HEK293 (cell line): ENCODE results near the gene SCYL1.

Experiments
- CTCF ChIA-PET: fragments of 350-600 bp; formaldehyde crosslinking; extraction: SDS; loops from one replicate; lab custom pipeline; 2021; ENCODE audit warnings: antibody characterized with exemption; lab: Yijun Ruan, JAX
- POLR2A ChIA-PET: fragments of 300-600 bp; formaldehyde crosslinking; extraction: SDS; loops from one replicate; lab custom pipeline; 2020; ENCODE audit warnings: antibody characterized with exemption, inconsistent platforms; lab: Yijun Ruan, JAX
- H3K27ac ChIP-seq: fragments of 200-500 bp; sonication (Bioruptor generic); 2 replicates; pipeline ENCODE4 v1.5.1; 2014; ENCODE audit warnings: low read depth, low read length, control low read depth, inconsistent platforms; ENCODE audit errors: extremely low read depth
- H3K36me3 ChIP-seq, 2 experiments: fragments of 200-500 bp in 1 of 2; sonication (Bioruptor generic) in 1 of 2; 1 replicate in 1 of 2; 2 replicates in 1 of 2; pipeline ENCODE4 v1.5.1; 2014 to 2017; ENCODE audit warnings: inconsistent platforms in 2 of 2, low read length in 2 of 2; ENCODE audit not compliant: control insufficient read depth in 2 of 2, insufficient read depth in 1 of 2
- H3K4me1 ChIP-seq: fragments of 200-500 bp; sonication (Bioruptor generic); 2 replicates; pipeline ENCODE4 v1.5.1; 2014; ENCODE audit warnings: mild to moderate bottlenecking, low read length, inconsistent platforms; ENCODE audit not compliant: control insufficient read depth, insufficient read depth
- H3K4me3 ChIP-seq: 2 replicates; pipeline ENCODE4 v1.5.1; 2011; ENCODE audit warnings: low read depth, mild to moderate bottlenecking, control low read depth, low read length, moderate library complexity
- H3K9me3 ChIP-seq: fragments of 200-500 bp; sonication (Bioruptor generic); 2 replicates; pipeline ENCODE4 v1.5.1; 2014; ENCODE audit warnings: low read depth, low read length, inconsistent platforms; ENCODE audit not compliant: control insufficient read depth, insufficient read depth
- GLIS1 ChIP-seq: fragments of 450-650 bp; formaldehyde crosslinking; IDR thresholded peaks from 2 replicates; pipeline ENCODE4 v1.5.1; 2016; ENCODE audit warnings: missing biosample characterization, missing genetic modification characterization
- GLIS2 ChIP-seq: fragments of 450-650 bp; formaldehyde crosslinking; IDR thresholded peaks from 2 replicates; pipeline ENCODE4 v1.5.1; 2016; ENCODE audit warnings: missing biosample characterization, missing genetic modification characterization
- PBX3 ChIP-seq: sonication (generic); formaldehyde crosslinking; IDR thresholded peaks from 2 replicates; pipeline ENCODE4 v1.8.1; 2022; ENCODE audit warnings: mild to moderate bottlenecking, moderate library complexity, missing genetic modification reagents
- RBAK ChIP-seq: fragments of 450-650 bp; formaldehyde crosslinking; IDR thresholded peaks from 2 replicates; pipeline ENCODE4 v1.5.1; 2016; ENCODE audit warnings: missing biosample characterization, missing genetic modification characterization
- ZBTB21 ChIP-seq: fragments of 450-650 bp; formaldehyde crosslinking; IDR thresholded peaks from 2 replicates; pipeline ENCODE4 v1.5.1; 2017; ENCODE audit warnings: missing biosample characterization, missing genetic modification characterization
- ZIC2 ChIP-seq: fragments of 450-650 bp; formaldehyde crosslinking; IDR thresholded peaks from 2 replicates; pipeline ENCODE4 v1.5.1; 2016; ENCODE audit warnings: missing biosample characterization, missing genetic modification characterization
- ZNF146 ChIP-seq: fragments of 450-650 bp; formaldehyde crosslinking; IDR thresholded peaks from 2 replicates; pipeline ENCODE4 v1.5.1; 2016; ENCODE audit warnings: missing biosample characterization, missing genetic modification characterization
- ZNF184 ChIP-seq: fragments of 450-650 bp; IDR thresholded peaks from 2 replicates; pipeline ENCODE4 v1.5.1; 2018; ENCODE audit warnings: missing biosample characterization, mild to moderate bottlenecking, missing genetic modification characterization
- ZNF274 ChIP-seq, 2 experiments: fragments of 200-500 bp in 1 of 2; fragments of 450-650 bp in 1 of 2; sonication (Bioruptor generic) in 1 of 2; formaldehyde crosslinking in 1 of 2; IDR thresholded peaks; 2 replicates each; pipeline versions ENCODE4 v1.5.1 to v1.6.1; 2014 to 2016; ENCODE audit warnings: borderline replicate concordance in 1 of 2, inconsistent platforms in 1 of 2, low read length in 1 of 2, missing biosample characterization in 1 of 2, missing genetic modification characterization in 1 of 2
- ZNF398 ChIP-seq: fragments of 450-650 bp; formaldehyde crosslinking; IDR thresholded peaks from 2 replicates; pipeline ENCODE4 v1.5.1; 2017; ENCODE audit warnings: missing biosample characterization, missing genetic modification characterization
- ZNF473 ChIP-seq: fragments of 450-650 bp; formaldehyde crosslinking; IDR thresholded peaks from 2 replicates; pipeline ENCODE4 v1.5.1; 2017; ENCODE audit warnings: missing biosample characterization, missing genetic modification characterization
- ZNF548 ChIP-seq: fragments of 450-650 bp; formaldehyde crosslinking; IDR thresholded peaks from 2 replicates; pipeline ENCODE4 v1.5.1; 2016; ENCODE audit warnings: missing biosample characterization, missing genetic modification characterization
- ZNF561 ChIP-seq: fragments of 450-650 bp; IDR thresholded peaks from 2 replicates; pipeline ENCODE4 v1.5.1; 2018; ENCODE audit warnings: missing biosample characterization, missing genetic modification characterization, borderline replicate concordance
- ZNF571 ChIP-seq: fragments of 450-650 bp; formaldehyde crosslinking; IDR thresholded peaks from 2 replicates; pipeline ENCODE4 v1.5.0; 2017; ENCODE audit warnings: missing biosample characterization, missing genetic modification characterization
- ZNF596 ChIP-seq: fragments of 450-650 bp; IDR thresholded peaks from 2 replicates; pipeline ENCODE4 v1.5.0; 2018; ENCODE audit warnings: missing biosample characterization, mild to moderate bottlenecking, missing genetic modification characterization, moderate library complexity
- ZNF639 ChIP-seq: fragments of 450-650 bp; formaldehyde crosslinking; IDR thresholded peaks from 2 replicates; pipeline ENCODE4 v1.5.1; 2016; ENCODE audit warnings: missing biosample characterization, missing genetic modification characterization
- ZNF747 ChIP-seq: fragments of 450-650 bp; formaldehyde crosslinking; IDR thresholded peaks from 2 replicates; pipeline ENCODE4 v1.5.1; 2016; ENCODE audit warnings: missing biosample characterization, missing genetic modification characterization
- ZSCAN23 ChIP-seq: fragments of 450-650 bp; formaldehyde crosslinking; IDR thresholded peaks from 2 replicates; pipeline ENCODE4 v1.5.1; 2016; ENCODE audit warnings: missing biosample characterization, missing genetic modification characterization

The SCYL1 gene

GRCh38 chr11:65580756-65581155, 55.9 kb downstream of the SCYL1 start:
- Histone ChIP-seq H3K4me3 (no peak overlapping the region), H3K4me1 (peaks cover 4% of the 10 kb centered on the region; the same call in 1 of the 2 replicates), H3K36me3 (peaks cover 0 to 7% of the 10 kb centered on the region in 2 experiments; a peak in 1 of 3 replicates), H3K27ac (no peak overlapping the region), H3K9me3 (no peaks in the 10 kb centered on the region)
- TF ChIP-seq ZBTB21 (tag by site-specific recombination), result no peak
- no peak for TF ChIP-seq ZNF747 (tag by site-specific recombination)
- TF ChIP-seq ZNF184, result no peak
- TF ChIP-seq ZNF596, result no peak
- no peak for TF ChIP-seq RBAK (tag by site-specific recombination)
- TF ChIP-seq ZNF639 (tag by site-specific recombination), result no peak
- CTCF ChIA-PET, result interaction anchor here (1.9 kb wide), 1 partner anchor 12 kb away, joined by 4 read pairs; no protein-coding TSS in a partner anchor
- POLR2A ChIA-PET, result interaction anchor here (0.9 kb wide), 1 partner anchor 32 kb away, joined by 3 read pairs; no protein-coding TSS in a partner anchor

- POLR2A ChIA-PET, result interaction anchor here (0.7 kb wide), 2 partner anchors 31 to 81 kb away, joined by 4 to 6 read pairs; no protein-coding TSS in a partner anchor
- no peak overlapping the region for H3K27ac ChIP-seq
- no peaks in the 10 kb centered on the region for H3K4me1 ChIP-seq
- no peaks in the 10 kb centered on the region for H3K9me3 ChIP-seq
- TF ChIP-seq GLIS1, result peak; percentile 81
- TF ChIP-seq ZIC2, result peak; percentile 41; the same call in 1 of the 2 replicates
- no peak for TF ChIP-seq ZNF473 (tag by site-specific recombination)
- peak; percentile 48 for TF ChIP-seq GLIS2 (tag by site-specific recombination)
- peaks cover 0 to 7% of the 10 kb centered on the region in 2 experiments; a peak in 1 of 3 replicates for H3K36me3 ChIP-seq
- no peak overlapping the region for H3K4me3 ChIP-seq
- CTCF ChIA-PET, result interaction anchor here (1.7 to 1.9 kb wide), 2 partner anchors 11 to 12 kb away, joined by 4 read pairs; no protein-coding TSS in a partner anchor
Observed at GRCh38 chr11:65581928-65582327, 57.0 kb downstream of the SCYL1 start.

- TF ChIP-seq ZSCAN23, result no peak
- TF ChIP-seq ZNF571 (tag by site-specific recombination), result no peak
- no peak for TF ChIP-seq ZNF146 (tag by site-specific recombination)
- no peak for TF ChIP-seq ZNF561 (tag by site-specific recombination)
- no peak for TF ChIP-seq ZNF548 (tag by site-specific recombination)
- TF ChIP-seq PBX3 (CRISPR knock-in tag), result no peak
- TF ChIP-seq ZNF274 (IDR thresholded peaks at IDR 0.05; ENCODE audit: low read length), result no peak
- no peak for TF ChIP-seq ZNF274 (tag by site-specific recombination; IDR thresholded peaks at IDR 0.05; ENCODE audit: borderline replicate concordance)
- no peak for TF ChIP-seq ZNF398
- H3K4me3 ChIP-seq, result no peak overlapping the region
- ChIA-PET CTCF (interaction anchor here (1.7 kb wide), 1 partner anchor 11 kb away, joined by 6 read pairs; no protein-coding TSS in a partner anchor), POLR2A (interaction anchor here (0.9 to 1.3 kb wide), 2 partner anchors 11 to 31 kb away, joined by 3 read pairs; no protein-coding TSS in a partner anchor)
- no peaks in the 10 kb centered on the region for H3K9me3 ChIP-seq
- peaks cover 0 to 7% of the 10 kb centered on the region in 2 experiments; a peak in 1 of 3 replicates for H3K36me3 ChIP-seq
- no peak overlapping the region for H3K27ac ChIP-seq
- H3K4me1 ChIP-seq, result no peaks in the 10 kb centered on the region
Observed at GRCh38 chr11:65583589-65583988, 58.7 kb downstream of the SCYL1 start.
